GM19023 (cell line): ENCODE results near the gene EML4.
"Not testable (repeated sequence)": the region's sequence is repeated elsewhere in the genome, so short reads cannot be mapped to it uniquely, and the experiment has no call there.

Experiments used
- ATAC-seq: cut with Tn5 transposase; IDR thresholded peaks from one replicate; pipeline ENCODE4 v1.9.1; 2021; ENCODE audit warnings: mild to moderate bottlenecking, moderate library complexity; ENCODE audit not compliant: unreplicated experiment

Gene EML4

GRCh38 chr2:42169100-42169873, at the start of gene EML4:
TSS of gene EML4 (plus strand) at chr2:42169353. CDS start at chr2:42169612, 259 bp downstream.
- peak; percentile 88 for ATAC-seq

GRCh38 chr2:42123426-42123825, 45.7 kb upstream of the EML4 start:
- no peak for ATAC-seq

- ATAC-seq = no peak
Observed at GRCh38 chr2:42124011-42124785, 45.0 kb upstream of the EML4 start.

- ATAC-seq = no peak
Observed at GRCh38 chr2:42125841-42126594, 43.1 kb upstream of the EML4 start.

GRCh38 chr2:42126873-42127272, 42.3 kb upstream of the EML4 start:
- ATAC-seq = not testable (repeated sequence)

- ATAC-seq = peak; percentile 64
Observed at GRCh38 chr2:42127425-42128424, 41.4 kb upstream of the EML4 start.

- no peak for ATAC-seq
Observed at GRCh38 chr2:42128721-42129486, 40.2 kb upstream of the EML4 start.

- no peak for ATAC-seq
Observed at GRCh38 chr2:42129487-42129852, 39.7 kb upstream of the EML4 start.

- no peak for ATAC-seq
Observed at GRCh38 chr2:42129947-42130346, 39.2 kb upstream of the EML4 start.

- not testable (repeated sequence) for ATAC-seq
Observed at GRCh38 chr2:42130858-42131257, 38.3 kb upstream of the EML4 start.

GRCh38 chr2:42132191-42132965, 36.8 kb upstream of the EML4 start:
- ATAC-seq = no peak

GRCh38 chr2:42132966-42133641, 36.0 kb upstream of the EML4 start:
- peak; percentile 69 for ATAC-seq

GRCh38 chr2:42133771-42134195, 35.4 kb upstream of the EML4 start:
- ATAC-seq = no peak

GRCh38 chr2:42134401-42134932, 34.7 kb upstream of the EML4 start:
- not testable (repeated sequence) for ATAC-seq

- no peak for ATAC-seq
Observed at GRCh38 chr2:42135381-42136312, 33.5 kb upstream of the EML4 start.

GRCh38 chr2:42136782-42137124, 32.4 kb upstream of the EML4 start:
- no peak for ATAC-seq
